MCF 10A (cell line): ENCODE measurements around the gene FKBP6. TPM values are rescaled to one million over a fixed set of nuclear protein-coding genes. Genes with fewer than 3 reads are reported as not detected.
"Not testable (repeated sequence)": the region's sequence is repeated elsewhere in the genome, so short reads cannot be mapped to it uniquely, and the experiment has no call there.

Experiments
- BruUV-seq: library from RNA; stranded (reverse); fragments of 400-500 nt; replicated peaks from 2 replicates; lab custom pipeline; 2021; lab: Mats Ljungman, UMichigan
- CTCF ChIA-PET: fragments of 300-600 bp; sonication (Branson Sonifier 250); formaldehyde crosslinking; extraction: SDS; loops from one replicate; lab custom pipeline; 2021; ENCODE audit warnings: antibody characterized with exemption, inconsistent platforms; lab: Yijun Ruan, JAX
- POLR2A ChIA-PET: fragments of 300-600, 350-650 bp; sonication (Branson Sonifier 250); formaldehyde crosslinking; extraction: SDS; loops from one replicate; lab custom pipeline; 2020; ENCODE audit warnings: antibody characterized with exemption, inconsistent platforms; lab: Yijun Ruan, JAX
- DNase-seq: peaks from one replicate; pipeline ENCODE4 v3.0.0-alpha.2; 2018; ENCODE audit not compliant: unreplicated experiment
- H3K27ac Mint-ChIP-seq: one replicate; pipeline ENCODE4 v1.8.0; 2022; ENCODE audit warnings: mild to moderate bottlenecking, low read depth, mixed read lengths; ENCODE audit not compliant: unreplicated experiment
- H3K27me3 Mint-ChIP-seq: one replicate; pipeline ENCODE4 v1.8.0; 2022; ENCODE audit warnings: mixed read lengths; ENCODE audit not compliant: insufficient read depth, unreplicated experiment
- H3K36me3 Mint-ChIP-seq: one replicate; pipeline ENCODE4 v1.8.0; 2022; ENCODE audit warnings: mild to moderate bottlenecking, moderate library complexity, mixed read lengths; ENCODE audit not compliant: insufficient read depth, unreplicated experiment
- H3K4me1 Mint-ChIP-seq: one replicate; pipeline ENCODE4 v1.8.0; 2022; ENCODE audit warnings: mixed read lengths; ENCODE audit not compliant: insufficient read depth, unreplicated experiment
- H3K4me3 Mint-ChIP-seq: one replicate; pipeline ENCODE4 v1.8.0; 2022; ENCODE audit warnings: mild to moderate bottlenecking, moderate library complexity, mixed read lengths; ENCODE audit not compliant: unreplicated experiment
- H3K9me3 Mint-ChIP-seq: one replicate; pipeline ENCODE4 v1.8.0; 2022; ENCODE audit warnings: mixed read lengths; ENCODE audit not compliant: unreplicated experiment
- CTCF ChIP-seq: fragments of 200-600 bp; IDR thresholded peaks from one replicate; pipeline ENCODE4 v1.8.0; 2022; ENCODE audit warnings: antibody characterized with exemption, mild to moderate bottlenecking; ENCODE audit not compliant: unreplicated experiment
- intact Hi-C: fragments of 100-400 bp; cut with micrococcal nuclease; formaldehyde crosslinking; loops from 2 replicates; pipeline ENCODE4 v1.14.1; 2022
- total RNA-seq: library from RNA; stranded (reverse); gene quantifications from 2 replicates; pipeline ENCODE4 v1.2.3, GENCODE V29; 2022

Gene FKBP6
- total RNA-seq, 1 experiment from 2014 or later: not detected

GRCh38 chr7:73369009-73369408 is 41.0 kb downstream of the FKBP6 start:
- BruUV-seq: no TSS peak
- Mint-ChIP-seq H3K4me1 (no peaks in the 10 kb centered on the region), H3K27ac (no peak overlapping the region), H3K27me3 (no peaks in the 10 kb centered on the region), H3K36me3 (no peaks in the 10 kb centered on the region), H3K9me3 (no peaks in the 10 kb centered on the region), H3K4me3 (no peak overlapping the region)
- ChIA-PET POLR2A (no interaction called here), CTCF (interaction anchor here (0.7 kb wide), 1 partner anchor 738 kb away, joined by 3 read pairs; no protein-coding TSS in a partner anchor)
- intact Hi-C loops: no loop called here
- TF ChIP-seq CTCF: no peak
- no peak for DNase-seq

- POLR2A ChIA-PET: no interaction called here
- no peak for TF ChIP-seq CTCF
- Mint-ChIP-seq H3K27me3 (no peaks in the 10 kb centered on the region), H3K36me3 (no peaks in the 10 kb centered on the region), H3K27ac (no peak overlapping the region), H3K4me3 (no peak overlapping the region), H3K9me3 (no peaks in the 10 kb centered on the region), H3K4me1 (no peaks in the 10 kb centered on the region)
- CTCF ChIA-PET: no interaction called here
- intact Hi-C loops: no loop called here
- DNase-seq: no peak
- no TSS peak for BruUV-seq
Measured at GRCh38 chr7:73369622-73370021, 41.7 kb downstream of the FKBP6 start.

GRCh38 chr7:73373741-73374140 is 45.8 kb downstream of the FKBP6 start:
- intact Hi-C loops: no loop called here
- H3K27me3 Mint-ChIP-seq: no peaks in the 10 kb centered on the region
- no peaks in the 10 kb centered on the region for H3K9me3 Mint-ChIP-seq
- no peaks in the 10 kb centered on the region for H3K36me3 Mint-ChIP-seq
- no peaks in the 10 kb centered on the region for H3K4me1 Mint-ChIP-seq
- no TSS peak for BruUV-seq
- DNase-seq: no peak
- ChIA-PET CTCF (no interaction called here), POLR2A (no interaction called here)
- TF ChIP-seq CTCF: no peak
- H3K4me3 Mint-ChIP-seq: no peak overlapping the region
- no peak overlapping the region for H3K27ac Mint-ChIP-seq

GRCh38 chr7:73376262-73376661 is 48.3 kb downstream of the FKBP6 start:
- H3K4me1 Mint-ChIP-seq, H3K4me3 Mint-ChIP-seq, H3K36me3 Mint-ChIP-seq, POLR2A ChIA-PET, H3K27me3 Mint-ChIP-seq, BruUV-seq, H3K9me3 Mint-ChIP-seq, DNase-seq, intact Hi-C loops, H3K27ac Mint-ChIP-seq: not testable (repeated sequence)
- CTCF ChIA-PET: interaction anchor here (0.5 kb wide), 1 partner anchor 160 kb away, joined by 7 read pairs; no protein-coding TSS in a partner anchor
